Fibroblast of lung (primary cell): ENCODE data around the gene PHF20. TPM values are rescaled to one million over a fixed set of nuclear protein-coding genes. Genes with fewer than 3 reads are reported as not detected.

ENCODE experiments used
- DNase-seq, 2 donors: peaks; one replicate each; pipeline versions ENCODE4 v3.0.0 to v3.0.0-alpha.2; 2010; ENCODE audit warnings: low read depth in 2 of 2
- H2AFZ ChIP-seq: 2 replicates; pipeline ENCODE4 v1.5.1; 2012; ENCODE audit warnings: low read length, control low read depth, inconsistent platforms
- H3K27ac ChIP-seq: 2 replicates; pipeline ENCODE4 v1.5.1; 2011; ENCODE audit warnings: low read length, control low read depth; ENCODE audit not compliant: insufficient read depth
- H3K27me3 ChIP-seq: 2 replicates; pipeline ENCODE4 v1.5.1; 2011; ENCODE audit warnings: mild to moderate bottlenecking, low read length; ENCODE audit not compliant: control insufficient read depth, insufficient read depth
- H3K36me3 ChIP-seq: 2 replicates; pipeline ENCODE4 v1.5.1; 2011; ENCODE audit warnings: low read length; ENCODE audit not compliant: control insufficient read depth, insufficient read depth
- H3K4me1 ChIP-seq: 2 replicates; pipeline ENCODE4 v1.5.1; 2011; ENCODE audit warnings: low read length; ENCODE audit not compliant: control insufficient read depth, insufficient read depth; ENCODE audit errors: extremely low read depth
- H3K4me2 ChIP-seq: 2 replicates; pipeline ENCODE4 v1.5.1; 2011; ENCODE audit warnings: low read length, control low read depth; ENCODE audit not compliant: insufficient read depth; ENCODE audit errors: extremely low read depth
- H3K4me3 ChIP-seq, 4 experiments: fragments of 200-600 bp in 1 of 4; sonication (generic) in 1 of 4; replicated peaks in 1 of 4; 2 replicates each; pipeline ENCODE4 v1.5.1; 2011 to 2016; ENCODE audit warnings: low read length in 4 of 4, low read depth in 3 of 4, mild to moderate bottlenecking in 3 of 4, control low read depth in 2 of 4, inconsistent platforms in 1 of 4, mixed read lengths in 1 of 4; ENCODE audit not compliant: insufficient read depth in 1 of 4; ENCODE audit errors: control extremely low read depth in 1 of 4
- H3K79me2 ChIP-seq: 2 replicates; pipeline ENCODE4 v1.5.1; 2012; ENCODE audit warnings: mild to moderate bottlenecking, low read length, inconsistent platforms; ENCODE audit not compliant: control insufficient read depth, insufficient read depth
- H3K9ac ChIP-seq: 2 replicates; pipeline ENCODE4 v1.5.1; 2011; ENCODE audit warnings: mild to moderate bottlenecking, low read length, control low read depth; ENCODE audit not compliant: insufficient read depth
- H3K9me3 ChIP-seq: 2 replicates; pipeline ENCODE4 v1.5.1; 2012; ENCODE audit warnings: low read depth, low read length; ENCODE audit not compliant: control insufficient read depth, insufficient read depth
- H4K20me1 ChIP-seq: 2 replicates; pipeline ENCODE4 v1.5.1; 2011; ENCODE audit warnings: low read length; ENCODE audit not compliant: control insufficient read depth, insufficient read depth; ENCODE audit errors: extremely low read depth
- CTCF ChIP-seq, 2 donors: IDR thresholded peaks in 1 of 2; conservative IDR thresholded peaks in 1 of 2; 1 replicate in 1 of 2; 2 replicates in 1 of 2; pipeline ENCODE4 v1.5.1; 2011 to 2012; ENCODE audit warnings: low read length in 2 of 2, control low read depth in 1 of 2, inconsistent platforms in 1 of 2, low read depth in 1 of 2, mild to moderate bottlenecking in 1 of 2
- EZH2 ChIP-seq: IDR thresholded peaks from 2 replicates; pipeline ENCODE4 v1.5.1; 2012; ENCODE audit warnings: low read length, control low read depth, mild to moderate bottlenecking; ENCODE audit errors: missing control alignments
- polyA plus RNA-seq, 2 donors: library from polyadenylated mRNA; depleted of rRNA in 1 of 2; stranded (reverse) in 1 of 2; unstranded in 1 of 2; fragments of >200 nt; gene quantifications; 2 replicates each; pipeline ENCODE4 v1.2.1, GENCODE V29; 2011 to 2012; ENCODE audit warnings: missing spikeins in 1 of 2
- total RNA-seq: library from RNA; depleted of rRNA; stranded (reverse); fragments of >200 nt; gene quantifications from 2 replicates; pipeline ENCODE4 v1.2.1, GENCODE V29; 2014

Gene PHF20
- total and polyA plus RNA-seq, 2 donors (not counting 1 experiment from before 2014, with no cell fraction given) = 31.4 to 40.1 TPM

- no peak overlapping the region for H3K9ac ChIP-seq
- peaks cover 3% of the 10 kb centered on the region for H4K20me1 ChIP-seq
- H3K27me3 ChIP-seq = no peaks in the 10 kb centered on the region
- H3K36me3 ChIP-seq = peaks cover 26% of the 10 kb centered on the region
- H3K27ac ChIP-seq = no peak overlapping the region
- peaks cover 93% of the 10 kb centered on the region for H3K79me2 ChIP-seq
- no peak overlapping the region for H2AFZ ChIP-seq
- no peak for DNase-seq
- H3K4me3 ChIP-seq = no peak overlapping the region
- H3K4me1 ChIP-seq = no peaks in the 10 kb centered on the region
- no peaks in the 10 kb centered on the region for H3K9me3 ChIP-seq
- TF ChIP-seq CTCF (conservative IDR thresholded peaks at IDR 0.05 in 1 of 2, IDR thresholded peaks at IDR 0.05 in 1 of 2; ENCODE audit: low read depth in 1 of 2, low read length in 2 of 2) = no peak
- TF ChIP-seq EZH2 = no peak
- H3K4me2 ChIP-seq = no peak overlapping the region
Measured at GRCh38 chr20:35729836-35730582, 41.8 kb upstream of the PHF20 start.

- TF ChIP-seq EZH2 = no peak
- TF ChIP-seq CTCF (conservative IDR thresholded peaks at IDR 0.05 in 1 of 2, IDR thresholded peaks at IDR 0.05 in 1 of 2; ENCODE audit: low read depth in 1 of 2, low read length in 2 of 2) = no peak
- H3K9ac ChIP-seq = no peak overlapping the region
- H3K27ac ChIP-seq = no peak overlapping the region
- DNase-seq = no peak
- peaks cover 2% of the 10 kb centered on the region for H3K4me1 ChIP-seq
- peaks cover 25% of the 10 kb centered on the region for H3K36me3 ChIP-seq
- H3K4me2 ChIP-seq = peak overlapping the region; percentile 20
- H3K27me3 ChIP-seq = no peaks in the 10 kb centered on the region
- H3K9me3 ChIP-seq = no peaks in the 10 kb centered on the region
- H2AFZ ChIP-seq = no peak overlapping the region
- peaks cover 3% of the 10 kb centered on the region for H4K20me1 ChIP-seq
- H3K4me3 ChIP-seq = no peak overlapping the region
- H3K79me2 ChIP-seq = peaks cover 94% of the 10 kb centered on the region
Measured at GRCh38 chr20:35730583-35731468, 41.0 kb upstream of the PHF20 start.

- Histone ChIP-seq H3K27ac (no peak overlapping the region), H3K4me2 (no peak overlapping the region), H3K4me1 (peaks cover 3% of the 10 kb centered on the region), H4K20me1 (peaks cover 3% of the 10 kb centered on the region), H3K9ac (no peak overlapping the region), H3K36me3 (peaks cover 23% of the 10 kb centered on the region), H3K79me2 (peaks cover 95% of the 10 kb centered on the region), H3K4me3 (no peak overlapping the region), H3K27me3 (no peaks in the 10 kb centered on the region), H3K9me3 (no peaks in the 10 kb centered on the region), H2AFZ (no peak overlapping the region)
- DNase-seq = no peak
- TF ChIP-seq EZH2 (no peak), CTCF (conservative IDR thresholded peaks at IDR 0.05 in 1 of 2, IDR thresholded peaks at IDR 0.05 in 1 of 2; ENCODE audit: low read depth in 1 of 2, low read length in 2 of 2) (no peak)
Measured at GRCh38 chr20:35731469-35731788, 40.4 kb upstream of the PHF20 start.
